Sigmoid colon (tissue), 7 donors: Measurements from ENCODE around the gene PFKFB2. TPM values are rescaled to one million over a fixed set of nuclear protein-coding genes. Genes with fewer than 3 reads are reported as not detected.

Experiments
- DNase-seq: peaks from one replicate; pipeline ENCODE4 v3.0.0-alpha.2; 2019
- H3K27ac ChIP-seq, 4 donors: fragments of 200-600 bp; sonication (generic); one replicate each; pipeline ENCODE4 v1.5.1; 2016 to 2019; ENCODE audit warnings: mild to moderate bottlenecking in 1 of 4
- H3K27me3 ChIP-seq, 3 donors: fragments of 200-600 bp; sonication (generic); one replicate each; pipeline ENCODE4 v1.5.1; 2019; ENCODE audit warnings: mild to moderate bottlenecking in 1 of 3
- H3K36me3 ChIP-seq, 4 donors: fragments of 200-600 bp; sonication (generic); one replicate each; pipeline ENCODE4 v1.5.1; 2016 to 2019
- H3K4me1 ChIP-seq, 4 donors: fragments of 200-600 bp; sonication (generic); one replicate each; pipeline ENCODE4 v1.5.1; 2017 to 2019
- H3K4me3 ChIP-seq, 4 donors: fragments of 200-600 bp; sonication (generic); one replicate each; pipeline ENCODE4 v1.5.1; 2017 to 2019; ENCODE audit warnings: mild to moderate bottlenecking in 2 of 4, moderate library complexity in 1 of 4
- H3K9me3 ChIP-seq, 4 donors: fragments of 200-600 bp in 3 of 4; sonication (generic) in 3 of 4; one replicate each; pipeline versions ENCODE4 v1.5.1 to v1.6.1; 2013 to 2019
- CTCF ChIP-seq, 4 experiments: fragments of 450-650 bp in 3 of 4; fragments of 200-600 bp in 1 of 4; IDR thresholded peaks; one replicate each; pipeline ENCODE4 v1.5.1; 2016 to 2019; ENCODE audit warnings: antibody characterized with exemption in 4 of 4, mild to moderate bottlenecking in 3 of 4, moderate library complexity in 2 of 4
- EP300 ChIP-seq, 4 donors: sonication (generic); formaldehyde crosslinking; IDR thresholded peaks; one replicate each; pipeline ENCODE4 v1.6.1; 2017; ENCODE audit warnings: antibody characterized with exemption in 4 of 4
- POLR2A ChIP-seq, 2 donors: fragments of 450-650 bp; IDR thresholded peaks; one replicate each; pipeline ENCODE4 v1.6.1; 2016; ENCODE audit warnings: antibody characterized with exemption in 2 of 2, mild to moderate bottlenecking in 2 of 2, moderate library complexity in 2 of 2
- POLR2AphosphoS5 ChIP-seq, 4 donors: sonication (generic); formaldehyde crosslinking; IDR thresholded peaks; one replicate each; pipeline ENCODE4 v1.6.1; 2017; ENCODE audit warnings: antibody characterized with exemption in 4 of 4
- WGBS, 2 donors: extraction: QIAGEN DNeasy Blood & Tissue Kit; methylation state at CpG; one replicate each; pipeline ENCODE4 v1.1.7; 2013; 5-methylcytosine and 5-hydroxymethylcytosine counted together
- intact Hi-C: fragments of 100-400 bp; cut with DNase I; formaldehyde crosslinking; loops from one replicate; pipeline ENCODE4 v1.15.1; 2023
- polyA plus RNA-seq, 3 donors: library from polyadenylated mRNA; stranded (reverse); fragments of 200-250 nt; gene quantifications; one replicate each; pipeline ENCODE4 v1.2.3, GENCODE V29; 2013
- total RNA-seq, 4 donors: library from RNA; depleted of rRNA; stranded (reverse); fragments of >200 nt; gene quantifications; one replicate each; pipeline ENCODE4 v1.1.0, GENCODE V29; 2016
- donor health status: healthy with polysubstance abuse.
- donor health status: Bipolar disorder and iron deficiency.
- donor health status: healthy.

Gene PFKFB2
- total and polyA plus RNA-seq, 7 donors: 5.0 to 24.9 (median 7.8) TPM

- Histone ChIP-seq H3K4me3 (no peak overlapping the region), H3K4me1 (peaks cover 0 to 13% (median 0%) of the 10 kb centered on the region in 4 donors), H3K9me3 (no peaks in the 10 kb centered on the region), H3K27me3 (no peaks in the 10 kb centered on the region), H3K36me3 (peaks cover 0 to 16% (median 7%) of the 10 kb centered on the region in 4 donors), H3K27ac (no peak overlapping the region)
- TF ChIP-seq CTCF (IDR thresholded peaks at IDR 0.05): no peak
- no peak for TF ChIP-seq EP300 (IDR thresholded peaks at IDR 0.05)
- DNase-seq: no peak
- 85 to 90% methylated on average over 11 of the region's 11 CpGs for WGBS, 2 donors
- intact Hi-C loops: loop anchor here (1.0 kb wide), 1 partner anchor 28 kb away; no protein-coding TSS in a partner anchor
These were observed 25.6 kb downstream of the PFKFB2 start for GRCh38 chr1:207078578-207079132.

GRCh38 chr1:207079706-207080241, 26.7 kb downstream of the PFKFB2 start:
- intact Hi-C loops: no loop called here
- H3K36me3 ChIP-seq: peaks cover 0 to 12% (median 7%) of the 10 kb centered on the region in 4 donors
- TF ChIP-seq CTCF (IDR thresholded peaks at IDR 0.05) (no peak), POLR2AphosphoS5 (IDR thresholded peaks at IDR 0.05) (no peak), POLR2A (IDR thresholded peaks at IDR 0.05) (no peak), EP300 (IDR thresholded peaks at IDR 0.05) (no peak)
- H3K27ac ChIP-seq: no peak overlapping the region
- H3K9me3 ChIP-seq: no peaks in the 10 kb centered on the region
- H3K4me3 ChIP-seq: no peak overlapping the region
- no peaks in the 10 kb centered on the region for H3K27me3 ChIP-seq
- no peak for DNase-seq
- 70 to 79% methylated on average over 6 of the region's 6 CpGs for WGBS, 2 donors
- peaks cover 0 to 13% (median 0%) of the 10 kb centered on the region in 4 donors for H3K4me1 ChIP-seq

GRCh38 chr1:207081088-207081487, 28.0 kb downstream of the PFKFB2 start:
- Histone ChIP-seq H3K36me3 (peaks cover 0 to 12% (median 7%) of the 10 kb centered on the region in 4 donors), H3K9me3 (no peaks in the 10 kb centered on the region), H3K4me3 (no peak overlapping the region), H3K27ac (no peak overlapping the region), H3K4me1 (peaks cover 0 to 13% (median 0%) of the 10 kb centered on the region in 4 donors), H3K27me3 (no peaks in the 10 kb centered on the region)
- no peak for DNase-seq
- WGBS, 2 donors: 57 to 65% methylated on average over 2 of the region's 2 CpGs
- TF ChIP-seq CTCF (IDR thresholded peaks at IDR 0.05) (no peak), POLR2A (IDR thresholded peaks at IDR 0.05) (no peak), POLR2AphosphoS5 (IDR thresholded peaks at IDR 0.05) (no peak), EP300 (IDR thresholded peaks at IDR 0.05) (no peak)
- intact Hi-C loops: no loop called here

- Histone ChIP-seq H3K27me3 (no peaks in the 10 kb centered on the region), H3K36me3 (peaks cover 0 to 12% (median 7%) of the 10 kb centered on the region in 4 donors), H3K4me1 (peaks cover 0 to 12% (median 0%) of the 10 kb centered on the region in 4 donors), H3K9me3 (no peaks in the 10 kb centered on the region), H3K4me3 (no peak overlapping the region), H3K27ac (no peak overlapping the region)
- no peak for TF ChIP-seq POLR2AphosphoS5 (IDR thresholded peaks at IDR 0.05)
- TF ChIP-seq POLR2A (IDR thresholded peaks at IDR 0.05): no peak
- TF ChIP-seq CTCF (IDR thresholded peaks at IDR 0.05): no peak
- no peak for TF ChIP-seq EP300 (IDR thresholded peaks at IDR 0.05)
- intact Hi-C loops: no loop called here
- WGBS, 2 donors: 73 to 83% methylated on average over 2 of the region's 2 CpGs
- no peak for DNase-seq
These were observed 28.7 kb downstream of the PFKFB2 start for GRCh38 chr1:207081806-207082205.
